ENCODE results near the gene RPS17. TPM values are rescaled to one million over a fixed set of nuclear protein-coding genes. Genes with fewer than 3 reads are reported as not detected.

Gene RPS17
- total and polyA plus RNA-seq, 10 of the 15 experiments (the other 5 are each of a cell fraction or from before 2014, with no cell fraction given), result 1,223 to 7,871 (median 3,879) TPM

- Histone ChIP-seq H3K4me2 (ENCODE audit: control insufficient read depth, insufficient read depth) (no peak overlapping the region), H3K9me3 (replicated peaks; ENCODE audit: control insufficient read depth, insufficient read depth, low read length) (no peaks in the 10 kb centered on the region), H3K4me1 (ENCODE audit: control insufficient read depth, insufficient read depth, low read length) (no peaks in the 10 kb centered on the region), H2AFZ (ENCODE audit: control insufficient read depth, low read depth, low read length) (no peak overlapping the region), H4K20me1 (ENCODE audit: control insufficient read depth, insufficient read depth) (no peaks in the 10 kb centered on the region), H3K4me3 (no peak overlapping the region), H3K79me2 (ENCODE audit: control insufficient read depth, insufficient read depth, low read length) (no peaks in the 10 kb centered on the region), H3K27ac (ENCODE audit: control insufficient read depth, insufficient read depth) (no peak overlapping the region), H3K9ac (ENCODE audit: control insufficient read depth, insufficient read depth, low read length) (no peak overlapping the region), H3K27me3 (replicated peaks in 1 of 2; ENCODE audit: control insufficient read depth in 2 of 2, insufficient read depth in 2 of 2, low read length in 1 of 2) (peaks cover 2 to 10% of the 10 kb centered on the region in 2 experiments; a peak in 2 of 4 replicates), H3K36me3 (ENCODE audit: control insufficient read depth in 2 of 2, insufficient read depth in 2 of 2, low read length in 1 of 2) (no peaks in the 10 kb centered on the region)
- ChIA-PET CTCF (no interaction called here), SMC1A (ENCODE audit: uncharacterized antibody, unreplicated experiment) (interaction anchor here (0.8 kb wide), 2 partner anchors 34 to 75 kb away, joined by 3 read pairs; no protein-coding TSS in a partner anchor), POLR2A (no interaction called here), RAD21 (ENCODE audit: unreplicated experiment) (no interaction called here)
- TF ChIP-seq ZNF217 (IDR thresholded peaks at IDR 0.05) (no peak), NFYA (IDR thresholded peaks at IDR 0.05; ENCODE audit: borderline replicate concordance, low read depth, low read length) (no peak), MYB (IDR thresholded peaks at IDR 0.05; ENCODE audit: borderline replicate concordance, low read depth, low read length) (no peak), BCL3 (IDR thresholded peaks at IDR 0.05; ENCODE audit: borderline replicate concordance, insufficient read depth, low read depth, low read length, poor library complexity, severe bottlenecking) (no peak), FOS (IDR thresholded peaks at IDR 0.05; ENCODE audit: borderline replicate concordance, extremely low read depth, insufficient read length) (no peak)
- DNase-seq (ENCODE audit: low read depth, low spot score), result no peak
- 29% methylated on average over 3 of the region's 3 CpGs for whole genome bisulfite sequencing (ENCODE audit: insufficient coverage, insufficient replicate concordance, low lambda C conversion rate, missing lambda C conversion rate)
- FAIRE-seq, result no peak
- no TSS peak for BruUV-seq (replicated peaks)
- intact Hi-C loops (cut with micrococcal nuclease; ENCODE audit: unreplicated experiment), result no loop called here
- in situ Hi-C loops (cut with MboI), result no loop called here
- ATAC-seq, result no peak
Observed at GRCh38 chr15:82575335-82575734, 35.1 kb upstream of the RPS17 start.

- FAIRE-seq (no peak), ATAC-seq (no peak), DNase-seq (ENCODE audit: low read depth, low spot score) (no peak)
- POLR2A ChIA-PET, result no interaction called here
- H3K4me2 ChIP-seq (ENCODE audit: control insufficient read depth, insufficient read depth), result no peak overlapping the region
- RAD21 ChIA-PET (ENCODE audit: unreplicated experiment), result no interaction called here
- BruUV-seq (replicated peaks), result no TSS peak
- H3K4me3 ChIP-seq, result no peak overlapping the region
- WGBS (ENCODE audit: insufficient coverage, insufficient replicate concordance, low lambda C conversion rate, missing lambda C conversion rate), result 2% methylated on average over 3 of the region's 3 CpGs
- H3K9me3 ChIP-seq (replicated peaks; ENCODE audit: control insufficient read depth, insufficient read depth, low read length), result no peaks in the 10 kb centered on the region
- no peak overlapping the region for H3K27ac ChIP-seq (ENCODE audit: control insufficient read depth, insufficient read depth)
- H4K20me1 ChIP-seq (ENCODE audit: control insufficient read depth, insufficient read depth), result no peaks in the 10 kb centered on the region
- no peaks in the 10 kb centered on the region for H3K4me1 ChIP-seq (ENCODE audit: control insufficient read depth, insufficient read depth, low read length)
- no peak overlapping the region for H2AFZ ChIP-seq (ENCODE audit: control insufficient read depth, low read depth, low read length)
- H3K9ac ChIP-seq (ENCODE audit: control insufficient read depth, insufficient read depth, low read length), result no peak overlapping the region
- CTCF ChIA-PET, result interaction anchor here (2.1 kb wide), 1 partner anchor 18 kb away, joined by 8 read pairs; no protein-coding TSS in a partner anchor
- in situ Hi-C loops (cut with MboI) (no loop called here), intact Hi-C loops (cut with micrococcal nuclease; ENCODE audit: unreplicated experiment) (no loop called here)
- H3K36me3 ChIP-seq (ENCODE audit: control insufficient read depth in 2 of 2, insufficient read depth in 2 of 2, low read length in 1 of 2), result no peaks in the 10 kb centered on the region
- no peaks in the 10 kb centered on the region for H3K79me2 ChIP-seq (ENCODE audit: control insufficient read depth, insufficient read depth, low read length)
- TF ChIP-seq BRCA1 (IDR thresholded peaks at IDR 0.05; ENCODE audit: low read depth, low read length) (no peak), PBX3 (IDR thresholded peaks at IDR 0.05; ENCODE audit: insufficient replicate concordance, low read depth, low read length) (no peak), PKNOX1 (IDR thresholded peaks at IDR 0.05) (no peak), BMI1 (IDR thresholded peaks at IDR 0.05; ENCODE audit: borderline replicate concordance) (no peak), SUZ12 (IDR thresholded peaks at IDR 0.05; ENCODE audit: unreplicated experiment) (no peak)
- SMC1A ChIA-PET (ENCODE audit: uncharacterized antibody, unreplicated experiment), result no interaction called here
- H3K27me3 ChIP-seq (replicated peaks in 1 of 2; ENCODE audit: control insufficient read depth in 2 of 2, insufficient read depth in 2 of 2, low read length in 1 of 2), result peaks cover 5 to 12% of the 10 kb centered on the region in 2 experiments; a peak in 3 of 4 replicates
Observed at GRCh38 chr15:82572986-82573385, 32.7 kb upstream of the RPS17 start.
